Stimulated activated CD8-positive, alpha-beta memory T cell treated with anti-CD3 and anti-CD28 coated beads, Interleukin-4, amount 100 ng/mL, for 48 hours (primary cell): Measurements from ENCODE around the gene SESN3.
"Not testable (repeated sequence)": the region's sequence is repeated elsewhere in the genome, so short reads cannot be mapped to it uniquely, and the experiment has no call there.

Experiments used
- DNase-seq: peaks from one replicate; pipeline ENCODE4 v3.0.0-alpha.2; 2020

Gene SESN3

DNA sequence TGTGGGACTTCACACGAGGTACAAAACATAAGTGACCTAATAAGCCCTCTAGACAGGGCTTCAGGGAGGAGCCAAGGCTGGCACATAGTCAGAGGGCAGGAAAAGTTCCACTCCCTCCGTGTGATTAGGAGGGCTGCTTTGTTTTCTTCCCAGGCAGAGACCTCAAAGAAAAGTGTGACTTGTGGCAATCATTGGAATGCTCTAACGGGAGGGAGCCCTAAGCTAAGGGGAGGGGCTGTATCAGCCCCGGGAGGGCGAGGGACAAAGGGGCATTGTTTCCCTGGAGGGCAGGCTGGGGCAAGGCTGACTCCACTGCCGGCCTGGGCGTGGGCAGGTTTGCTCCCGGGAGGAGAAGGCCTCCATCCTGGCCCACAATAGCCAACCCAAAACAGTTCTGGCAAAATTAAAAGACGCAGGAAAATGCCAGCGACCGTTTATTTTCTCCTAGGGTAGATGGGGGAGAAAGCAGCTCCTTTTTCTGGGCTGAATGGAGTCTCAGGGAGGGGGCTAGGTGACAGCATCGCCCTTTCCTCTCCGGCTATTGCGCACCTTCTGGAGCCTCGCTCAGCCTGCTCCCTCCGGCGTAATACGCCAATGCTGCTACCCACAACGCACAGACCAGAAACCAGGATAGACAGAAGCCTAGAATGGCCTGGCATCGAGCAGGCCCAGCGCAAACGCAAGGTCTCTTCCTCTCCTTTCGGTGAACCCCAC, 81.2 kb downstream of the SESN3 start:
- DNase-seq: no peak

DNA sequence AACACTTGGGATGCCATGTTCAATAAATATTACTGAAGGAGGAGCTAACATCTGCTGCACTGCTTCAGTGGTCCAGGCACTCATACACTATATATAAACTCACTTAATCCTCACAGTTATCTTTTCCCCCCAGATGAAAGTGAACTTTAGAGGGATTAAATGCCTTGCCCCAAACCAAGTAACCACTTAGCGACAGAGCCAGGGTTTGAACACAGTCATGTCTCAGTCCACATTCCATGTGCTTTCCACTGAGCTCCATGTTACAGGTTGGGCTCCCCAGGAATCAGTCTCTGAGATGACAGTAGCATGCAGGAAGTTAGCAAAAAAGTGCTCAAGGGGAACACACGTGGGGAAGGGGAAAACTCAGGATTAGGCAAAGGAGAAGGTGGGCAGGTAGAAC, 82.1 kb downstream of the SESN3 start:
- DNase-seq: no peak

DNA sequence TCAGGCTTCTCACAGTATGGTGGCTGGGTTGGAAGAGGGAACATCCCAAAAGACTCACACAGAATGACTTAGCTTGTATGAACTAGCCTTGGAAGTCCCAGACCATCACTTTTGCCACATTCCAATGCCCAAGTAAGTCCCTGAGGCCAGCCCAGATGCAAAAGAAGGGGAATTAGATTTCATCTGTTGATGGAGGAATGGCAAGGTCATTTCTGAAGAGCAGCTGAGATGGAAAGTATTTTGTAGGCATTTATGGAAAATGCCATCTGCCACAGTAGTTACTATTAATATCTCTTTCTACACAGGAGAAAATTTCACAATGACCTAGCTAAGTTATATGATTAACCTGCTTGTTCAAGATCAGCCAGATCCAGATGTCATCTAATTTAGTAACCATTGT, 82.6 kb downstream of the SESN3 start:
- DNase-seq: no peak

DNA sequence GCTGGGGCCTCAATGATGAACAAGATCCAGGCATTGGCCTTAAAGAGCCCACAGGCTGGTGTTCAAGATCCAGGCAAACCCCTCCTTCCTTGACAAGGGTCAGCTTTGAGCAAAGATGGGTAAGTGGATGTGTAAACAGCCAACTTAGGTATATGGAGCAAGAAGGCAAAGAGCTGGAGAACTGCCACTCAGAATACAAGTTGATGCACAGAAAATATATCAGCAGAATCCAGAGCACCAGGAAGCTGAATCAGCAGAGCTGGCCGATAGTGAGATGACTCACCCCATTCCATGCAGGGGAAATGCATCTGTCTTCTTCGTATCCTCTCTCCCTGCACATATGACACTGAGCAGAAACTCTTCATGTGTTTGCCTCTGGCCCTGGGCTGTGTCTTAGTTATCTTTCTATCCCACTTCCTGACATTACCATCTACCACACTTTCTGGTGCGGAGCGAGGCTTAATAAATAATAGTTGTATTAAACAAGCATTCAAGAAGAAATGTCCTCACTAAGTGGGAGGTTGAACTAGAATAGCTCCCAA, 83.6 kb downstream of the SESN3 start:
- DNase-seq: no peak

DNA sequence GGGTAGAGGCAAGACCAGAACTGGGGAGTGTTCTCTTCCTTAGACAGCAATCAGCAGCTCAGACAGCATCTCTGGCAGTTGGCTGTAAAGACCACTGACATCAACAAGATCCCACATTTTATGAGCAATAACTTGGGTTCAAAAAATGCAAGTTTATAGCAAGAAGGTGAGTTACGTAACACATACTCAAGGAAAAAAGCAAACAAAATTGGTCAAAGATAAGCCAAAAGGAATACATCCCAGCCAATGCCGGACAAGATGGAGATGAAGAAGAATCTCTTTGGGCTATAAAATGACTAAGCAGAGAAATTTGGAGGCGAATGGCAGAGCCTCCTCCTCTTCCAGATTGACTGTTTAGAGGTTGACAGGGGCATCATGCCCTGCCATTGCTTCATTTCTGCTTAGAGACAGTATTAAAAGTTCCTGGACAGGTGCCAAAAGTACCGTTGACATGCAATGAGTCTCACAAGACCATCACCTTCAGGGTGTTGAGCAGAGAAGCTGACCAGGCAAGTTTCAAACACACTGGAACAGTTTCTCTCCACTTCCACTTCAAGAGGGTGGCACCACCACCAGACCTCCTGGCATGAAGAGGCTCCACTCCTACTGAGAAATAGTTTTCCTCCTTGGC, 85.5 kb downstream of the SESN3 start:
- DNase-seq: no peak

DNA sequence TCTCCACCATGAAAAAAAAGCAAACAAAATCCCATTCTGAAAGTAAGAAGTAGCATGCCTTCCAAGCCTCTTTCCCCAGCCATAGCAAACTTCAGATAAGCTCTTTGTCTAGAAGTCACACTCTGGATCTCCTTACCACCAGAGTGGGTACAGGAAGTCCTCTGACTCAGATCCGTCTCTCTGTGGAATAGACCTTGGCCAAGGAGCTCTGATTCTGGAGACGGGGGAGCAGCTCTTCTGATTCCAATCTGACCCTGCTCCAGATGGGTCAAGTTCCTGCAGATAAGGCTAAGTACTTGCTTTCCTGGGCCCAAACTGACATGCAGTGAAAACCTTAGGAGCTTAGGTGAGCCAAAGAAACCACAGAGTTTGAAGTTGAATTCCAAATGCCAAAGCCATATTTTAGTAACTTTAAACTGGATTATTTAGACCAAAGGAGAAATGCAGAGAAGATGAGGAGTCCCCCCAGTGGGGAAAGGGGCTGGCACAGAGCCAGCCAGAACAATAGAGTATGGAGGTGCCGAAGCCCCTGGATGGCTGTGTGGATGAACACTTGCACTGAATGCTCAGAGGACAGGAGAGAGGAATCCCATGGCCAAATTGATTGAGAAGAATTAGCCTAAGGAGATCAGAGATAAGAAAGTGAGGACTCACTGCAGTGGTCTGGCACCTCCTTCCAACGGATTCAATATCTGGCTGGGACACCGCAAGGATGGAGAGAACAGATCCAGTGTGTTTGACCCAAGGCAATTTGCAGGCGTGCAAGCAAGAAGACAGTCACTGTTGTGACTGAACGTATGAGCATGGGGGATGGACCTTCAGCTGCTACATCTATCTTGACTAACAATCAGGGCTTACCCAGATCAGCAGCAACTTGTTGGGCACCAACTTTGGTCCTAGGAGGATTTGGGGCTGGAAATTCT, 86.4 kb downstream of the SESN3 start:
- no peak for DNase-seq

DNA sequence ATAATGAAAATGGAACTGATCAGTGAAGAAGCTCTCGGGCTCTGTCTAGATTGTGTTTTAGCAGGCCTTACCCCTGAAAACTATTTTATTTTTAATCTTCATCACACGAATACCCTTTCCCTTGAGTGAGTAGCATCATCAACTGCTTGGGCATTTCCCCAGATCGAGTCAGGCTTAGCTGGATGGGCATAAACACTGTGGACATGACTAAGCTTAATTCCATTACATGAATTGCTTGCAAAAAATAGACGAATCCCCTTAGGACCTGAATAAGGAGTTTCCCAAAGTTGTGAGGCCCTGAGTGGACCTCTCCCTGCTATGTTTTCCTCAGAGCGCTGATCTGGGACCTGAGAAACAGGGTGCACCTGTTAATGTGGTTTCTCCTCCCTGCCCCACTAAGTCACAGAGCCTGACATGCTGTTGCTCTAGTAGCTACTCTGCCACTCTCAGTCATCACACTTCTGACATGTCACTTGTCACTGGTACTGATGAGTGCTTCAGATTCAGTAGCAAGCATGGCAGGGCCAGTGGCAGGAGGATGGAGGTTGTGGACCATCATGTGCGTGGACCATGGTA, 87.8 kb downstream of the SESN3 start:
- no peak for DNase-seq

DNA sequence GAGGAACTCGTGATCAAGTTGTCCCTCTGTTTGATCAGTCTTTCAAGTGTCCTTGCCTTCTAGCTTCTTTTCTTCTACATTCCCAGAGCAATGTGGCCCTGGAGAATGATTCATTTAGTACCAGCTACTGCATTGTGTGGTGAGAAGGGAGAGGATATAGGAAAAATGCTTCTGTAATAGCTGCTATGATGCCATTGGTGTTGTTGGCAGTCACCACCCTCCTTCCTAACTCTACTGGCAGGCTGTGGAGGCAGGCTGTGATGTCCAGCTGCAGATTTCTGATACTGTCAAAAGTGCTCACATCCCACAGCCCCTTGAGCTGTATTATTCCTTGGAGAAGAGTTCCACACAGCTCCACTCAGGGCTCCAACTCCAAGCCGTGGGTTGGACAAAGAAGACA, 88.6 kb downstream of the SESN3 start:
- no peak for DNase-seq

DNA sequence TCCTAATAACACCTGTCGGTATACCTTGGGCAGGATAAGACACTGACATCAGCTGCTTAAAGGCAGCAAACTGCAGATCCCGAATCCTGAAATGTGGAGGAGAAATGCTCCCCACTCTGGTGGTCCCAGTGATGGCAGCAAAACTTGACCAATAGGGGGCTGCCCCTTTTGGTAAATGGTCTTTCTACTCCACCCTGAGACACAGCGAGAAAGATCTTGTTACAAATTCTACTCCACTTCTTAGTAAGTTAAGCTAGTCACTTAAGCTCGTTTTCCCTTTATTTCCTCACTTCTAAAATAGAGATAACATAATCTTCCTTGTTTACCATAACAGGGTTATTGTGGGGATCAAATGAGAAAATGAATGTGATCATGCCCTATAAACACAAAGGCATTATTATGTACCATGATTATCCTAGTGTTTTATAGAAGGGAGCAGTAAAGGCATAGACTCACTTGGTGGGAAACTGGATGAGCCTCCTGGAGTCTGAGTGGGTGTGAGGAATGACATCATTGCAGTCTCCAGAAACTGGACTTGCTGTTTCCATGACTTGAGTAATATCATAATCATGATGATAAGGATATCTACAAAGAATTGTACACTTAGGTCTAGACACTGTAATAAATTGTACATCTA, 90.5 kb downstream of the SESN3 start:
- no peak for DNase-seq

DNA sequence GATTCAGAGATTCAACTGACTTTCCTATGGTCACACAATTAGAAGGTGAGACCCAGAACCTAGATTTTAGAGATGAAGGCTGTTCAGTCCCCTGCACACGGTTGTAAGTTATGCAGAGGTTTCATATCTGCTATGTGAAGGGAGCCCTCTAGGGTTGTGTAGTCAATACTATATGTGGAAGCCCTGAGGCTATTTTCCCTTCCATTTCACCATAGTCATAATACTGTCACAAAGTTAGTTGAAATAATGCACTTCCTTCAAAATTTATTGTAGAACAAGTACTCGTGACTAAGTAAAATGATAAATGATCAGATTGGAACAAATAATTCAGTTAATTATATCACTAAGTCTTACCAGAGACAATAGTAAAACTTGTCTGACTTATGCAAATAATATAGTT, 92.6 kb downstream of the SESN3 start:
- no peak for DNase-seq

DNA sequence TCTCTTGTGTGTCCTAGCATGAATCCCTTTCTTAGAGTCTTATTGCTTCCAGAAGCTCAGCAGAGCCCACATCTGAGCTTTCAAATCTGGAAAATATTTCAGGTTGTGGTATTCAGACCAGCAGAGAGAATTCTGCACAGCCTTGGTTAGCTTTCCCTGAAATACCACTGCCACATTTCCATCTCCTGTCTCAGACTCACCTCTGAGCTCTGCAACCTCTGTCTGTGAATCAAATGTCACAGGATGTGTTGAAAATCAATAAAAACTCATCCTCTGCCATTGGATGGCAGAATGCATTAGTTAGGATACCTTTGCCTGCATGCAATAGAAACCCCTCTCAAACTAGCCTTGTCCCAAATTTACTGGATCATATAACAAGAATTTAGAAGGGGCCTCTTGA, 93.7 kb downstream of the SESN3 start:
- no peak for DNase-seq

DNA sequence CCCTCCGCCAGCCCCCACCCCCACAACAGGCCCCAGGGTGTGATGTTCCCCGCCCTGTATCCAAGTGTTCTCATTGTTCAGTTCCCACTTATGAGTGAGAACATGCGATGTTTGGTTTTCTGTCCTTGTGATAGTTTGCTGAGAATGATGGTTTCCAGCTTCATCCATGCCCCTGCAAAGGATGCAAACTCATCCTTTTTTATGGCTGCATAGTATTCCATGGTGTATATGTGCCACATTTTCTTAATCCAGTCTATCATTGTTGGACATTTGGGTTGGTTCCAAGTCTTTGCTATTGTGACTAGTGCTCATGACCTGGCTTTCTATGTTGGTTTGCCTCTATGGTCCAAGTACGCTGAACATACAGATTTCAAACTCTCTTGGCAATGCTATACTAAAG, 94.3 kb downstream of the SESN3 start:
- not testable (repeated sequence) for DNase-seq

DNA sequence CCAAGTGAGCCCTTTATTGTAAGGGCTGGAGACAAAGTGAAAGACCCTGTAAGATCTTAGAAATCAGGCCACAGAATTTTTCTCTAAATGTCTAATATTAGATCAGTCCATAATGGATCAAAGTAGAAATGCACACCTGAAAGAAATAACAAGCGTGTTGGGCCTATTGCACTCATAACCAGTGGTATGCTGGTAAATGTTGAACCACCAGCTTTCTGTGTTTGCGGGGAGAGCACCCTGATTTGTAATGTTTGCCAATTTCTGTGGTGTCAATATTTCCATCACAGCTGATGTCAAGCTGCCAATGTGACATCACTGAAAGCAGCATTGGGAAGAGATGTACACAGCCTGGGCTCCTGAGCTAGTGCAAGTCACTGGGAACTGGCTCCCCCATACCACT, 95.1 kb downstream of the SESN3 start:
- DNase-seq: no peak

DNA sequence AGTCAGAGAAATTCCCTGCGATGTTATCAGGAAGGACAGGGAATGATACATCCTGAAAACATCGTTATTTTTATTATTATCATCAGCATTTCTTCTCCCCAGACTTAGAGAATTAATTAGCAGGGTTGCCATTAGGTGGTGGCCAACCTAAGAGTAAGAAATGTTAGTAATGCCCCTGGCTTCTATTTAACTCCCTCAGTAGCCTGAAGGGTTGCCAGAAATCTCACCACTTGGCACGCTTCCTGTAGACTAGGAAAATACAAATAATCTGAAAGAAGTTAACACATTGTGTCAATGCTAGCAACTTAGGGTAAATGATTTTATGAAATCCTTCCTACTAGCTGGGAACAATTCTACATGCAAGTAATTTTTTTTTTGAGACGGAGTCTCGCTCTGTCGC, 95.8 kb downstream of the SESN3 start:
- no peak for DNase-seq

DNA sequence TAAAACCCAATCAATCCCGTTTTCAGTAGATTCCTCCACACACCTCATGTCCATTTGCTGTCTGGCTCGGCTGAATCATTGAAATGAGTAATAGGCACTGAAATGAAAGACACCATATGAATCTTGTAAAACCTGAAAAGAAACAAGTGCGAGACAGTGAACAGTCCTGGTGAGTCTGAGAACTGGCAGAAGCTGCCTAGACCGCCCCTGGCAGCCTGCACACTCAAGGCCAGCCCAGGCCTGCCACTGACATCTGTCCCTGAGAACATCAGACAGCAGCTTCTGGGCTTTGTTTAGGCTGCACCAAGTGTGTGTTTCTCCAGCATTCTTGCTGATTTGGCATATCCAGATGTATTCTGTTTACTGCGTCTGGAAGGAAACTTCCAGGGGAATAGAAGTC, 96.5 kb downstream of the SESN3 start:
- no peak for DNase-seq

DNA sequence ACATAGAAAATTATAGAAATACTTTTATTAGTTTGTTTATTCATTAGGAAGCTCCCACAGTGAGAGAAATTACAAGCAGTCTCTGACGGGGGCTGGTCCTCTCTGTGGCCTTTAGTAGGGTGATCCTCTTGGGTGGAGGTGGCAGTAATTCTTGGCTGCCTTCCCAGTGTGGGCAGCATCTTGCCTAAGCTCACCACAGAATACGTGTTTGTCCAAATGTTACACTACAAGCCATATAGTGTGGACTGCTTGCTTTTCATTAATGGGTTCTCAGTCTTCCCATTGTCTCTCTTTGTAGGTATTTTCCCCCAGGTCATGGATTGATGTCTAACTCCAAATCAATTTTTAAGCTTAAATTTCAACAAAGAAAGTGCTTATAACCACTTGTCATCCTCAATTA, 98.0 kb downstream of the SESN3 start:
- no peak for DNase-seq

DNA sequence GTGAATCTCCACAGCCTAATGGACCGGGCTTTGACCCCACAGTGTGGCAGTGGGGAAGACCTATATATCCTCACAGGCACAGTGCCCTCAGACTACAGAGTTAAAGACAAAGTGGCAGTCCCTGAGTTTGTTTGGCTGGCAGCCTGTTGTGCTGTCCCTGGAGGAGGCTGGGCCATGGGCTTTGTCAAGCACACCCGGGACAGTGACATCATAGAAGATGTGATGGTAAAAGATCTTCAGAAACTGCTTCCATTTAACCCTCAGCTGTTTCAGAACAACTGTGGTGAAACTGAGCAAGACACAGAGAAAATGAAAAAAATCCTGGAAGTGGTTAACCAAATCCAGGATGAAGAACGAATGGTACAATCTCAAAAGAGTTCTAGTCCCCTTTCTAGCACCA, 102.4 kb downstream of the SESN3 start:
- no peak for DNase-seq

DNA sequence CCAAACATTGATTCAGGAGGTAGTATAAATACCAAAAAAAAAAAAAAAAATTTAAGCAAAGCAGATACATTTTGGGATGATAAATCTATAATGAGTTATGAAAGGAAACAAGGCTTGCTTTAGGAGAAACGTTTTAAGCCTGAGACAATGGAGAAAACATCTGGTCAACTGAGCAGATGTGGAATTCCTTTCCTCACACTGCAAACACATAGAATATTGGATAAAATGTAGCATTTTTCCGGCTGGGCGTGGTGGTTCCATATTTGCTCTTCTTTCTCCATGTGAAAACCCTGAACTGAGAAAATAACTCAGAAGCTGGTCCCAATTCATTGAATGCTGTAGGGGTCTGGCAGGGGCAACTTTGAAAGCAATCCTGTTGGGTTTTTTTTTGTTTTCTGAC, 107.4 kb downstream of the SESN3 start:
- no peak for DNase-seq

DNA sequence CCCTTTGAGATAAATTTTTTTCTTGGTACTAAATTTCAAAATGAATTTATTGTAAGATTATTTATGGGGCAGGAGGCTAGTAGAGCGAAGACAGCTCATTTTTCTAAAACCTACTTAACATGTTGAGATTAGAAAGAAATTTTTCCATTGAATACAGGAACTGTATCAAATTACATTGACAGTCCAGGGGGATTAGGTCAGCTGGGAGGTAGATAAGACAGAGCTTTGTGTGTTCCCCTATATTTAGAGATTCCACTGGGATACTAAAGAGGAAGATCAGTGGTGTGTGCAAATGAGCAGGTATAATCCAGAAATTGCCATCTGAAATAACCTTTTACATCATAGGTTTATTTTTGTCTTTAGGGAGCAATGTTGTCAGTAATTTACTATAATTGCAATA, 109.3 kb downstream of the SESN3 start:
- no peak for DNase-seq

DNA sequence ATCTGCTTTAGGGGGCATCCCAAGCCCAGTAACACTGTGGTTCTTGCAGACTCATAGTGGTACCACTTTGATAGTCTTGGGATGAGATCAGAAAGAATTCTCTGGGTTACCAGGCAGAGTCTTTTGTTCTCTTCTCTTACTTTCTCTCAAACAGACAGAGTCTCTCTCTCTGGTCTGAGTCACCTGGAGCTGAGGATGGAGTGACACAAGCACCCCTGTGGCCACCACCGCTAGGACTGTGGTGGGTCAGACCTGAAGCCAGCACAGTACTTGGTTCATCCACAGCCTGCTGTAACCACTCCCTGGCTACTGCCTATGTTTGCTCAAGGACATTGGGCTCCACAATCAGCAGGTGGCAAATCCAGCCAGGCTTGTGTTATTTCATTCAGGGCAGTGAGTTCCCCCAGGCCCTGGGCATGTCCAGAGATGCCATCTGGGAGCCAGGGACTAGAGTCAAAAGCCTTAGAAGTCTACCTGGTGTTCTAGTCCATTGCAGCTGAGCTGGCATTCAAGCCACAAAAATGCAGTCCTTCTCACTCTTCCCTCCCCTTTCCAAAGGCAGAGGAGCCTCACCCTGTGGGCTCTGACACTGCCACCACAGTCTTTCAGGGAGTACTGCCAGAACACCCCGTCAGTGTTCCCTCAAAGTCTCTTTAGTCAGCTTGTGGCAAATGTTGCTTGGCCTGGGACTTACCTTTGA, 111.5 kb downstream of the SESN3 start:
- no peak for DNase-seq

DNA sequence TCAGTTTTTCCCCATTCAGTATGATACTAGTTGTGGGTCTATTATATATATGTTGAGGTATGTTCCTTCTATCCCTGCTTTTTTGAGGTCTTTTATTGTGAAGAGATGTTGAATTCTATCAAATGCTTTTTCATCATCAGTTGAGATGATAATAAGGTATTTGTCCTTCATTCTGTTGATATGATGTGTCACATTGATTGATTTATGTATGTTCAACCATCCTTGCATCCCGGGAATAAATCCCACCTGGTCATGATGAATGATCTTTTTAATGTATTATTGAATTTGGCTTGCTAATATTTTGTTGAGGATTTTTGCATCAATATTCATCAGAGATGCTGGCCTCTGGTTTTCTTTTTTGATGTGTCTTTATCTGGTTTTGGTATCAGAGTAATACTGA, 115.4 kb downstream of the SESN3 start:
- no peak for DNase-seq
